ENCODE data around the gene LCN6.
A peak's percentile ranks its signal among the peaks of the same experiment; 100 is the strongest.

The LCN6 gene

GRCh38 chr9:136741883-136742571 lies 6.3 kb downstream of the LCN6 start:
- DNase-seq = peak; percentile 31

- no peak for DNase-seq
Measured at GRCh38 chr9:136740971-136741882, 7.1 kb downstream of the LCN6 start.

DNA sequence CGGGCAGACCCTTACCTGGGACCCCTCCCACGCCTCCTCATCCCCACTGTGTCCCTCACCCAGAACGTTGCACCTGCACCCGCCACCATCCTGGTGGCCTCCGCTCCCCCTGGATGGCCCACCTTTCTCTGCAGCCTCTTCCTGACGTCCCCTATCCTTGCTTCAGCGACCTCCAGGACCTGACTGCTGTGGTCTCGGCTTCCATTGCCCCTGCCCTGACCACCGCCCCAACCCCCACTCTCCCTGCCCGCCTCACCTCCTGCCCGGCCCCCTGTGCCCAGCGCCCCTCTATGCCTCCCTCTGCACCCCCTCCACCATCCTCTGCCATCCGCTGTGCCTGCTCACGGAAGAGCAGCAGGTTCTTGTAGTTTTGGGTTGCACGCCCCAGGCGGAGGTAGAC lies 7.8 kb downstream of the LCN6 start:
- no peak for DNase-seq

- DNase-seq = no peak
Measured at GRCh38 chr9:136740069-136740468, 8.3 kb downstream of the LCN6 start.

DNA sequence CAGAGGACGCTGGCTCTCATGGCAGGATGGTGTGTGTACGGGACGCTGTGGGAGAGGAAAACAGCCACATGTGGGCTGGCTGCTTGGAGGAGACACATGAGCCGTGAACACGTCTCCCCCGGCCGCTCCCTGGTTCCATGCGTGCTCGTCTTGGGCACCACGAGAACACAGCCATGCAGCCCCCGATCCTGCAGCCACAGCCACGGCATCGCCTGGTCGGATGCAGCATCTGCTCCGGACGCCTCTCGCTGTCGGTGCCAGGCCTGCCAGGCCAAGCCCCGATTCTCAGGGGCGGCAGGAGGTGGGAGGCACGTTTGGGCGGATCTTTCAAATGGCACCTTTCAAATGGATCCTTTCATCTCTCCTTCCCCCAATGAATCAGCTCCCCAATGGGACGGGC lies 8.8 kb downstream of the LCN6 start:
- DNase-seq = no peak

DNA sequence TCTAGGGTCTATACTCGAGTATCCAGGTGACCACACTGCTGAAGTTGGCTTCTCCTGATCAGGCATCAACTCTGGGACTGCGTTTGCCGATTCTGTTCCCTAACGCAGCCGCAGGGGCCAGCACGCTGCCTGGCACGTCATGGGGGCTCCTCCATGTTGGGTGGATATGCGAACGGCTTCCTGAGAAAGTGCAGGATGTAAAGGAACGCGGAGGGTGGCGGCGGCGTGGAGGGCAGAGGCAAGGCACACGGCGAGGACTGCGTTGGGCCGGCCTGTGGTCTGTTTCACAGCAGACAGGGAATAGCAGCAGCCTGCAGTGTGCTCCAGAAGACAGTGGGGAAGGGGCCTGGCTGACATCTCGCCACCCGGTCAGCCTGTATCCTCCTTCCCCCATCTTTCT lies 9.4 kb downstream of the LCN6 start:
- no peak for DNase-seq

GRCh38 chr9:136735812-136736480 lies 12.4 kb downstream of the LCN6 start:
- no peak for DNase-seq

DNA sequence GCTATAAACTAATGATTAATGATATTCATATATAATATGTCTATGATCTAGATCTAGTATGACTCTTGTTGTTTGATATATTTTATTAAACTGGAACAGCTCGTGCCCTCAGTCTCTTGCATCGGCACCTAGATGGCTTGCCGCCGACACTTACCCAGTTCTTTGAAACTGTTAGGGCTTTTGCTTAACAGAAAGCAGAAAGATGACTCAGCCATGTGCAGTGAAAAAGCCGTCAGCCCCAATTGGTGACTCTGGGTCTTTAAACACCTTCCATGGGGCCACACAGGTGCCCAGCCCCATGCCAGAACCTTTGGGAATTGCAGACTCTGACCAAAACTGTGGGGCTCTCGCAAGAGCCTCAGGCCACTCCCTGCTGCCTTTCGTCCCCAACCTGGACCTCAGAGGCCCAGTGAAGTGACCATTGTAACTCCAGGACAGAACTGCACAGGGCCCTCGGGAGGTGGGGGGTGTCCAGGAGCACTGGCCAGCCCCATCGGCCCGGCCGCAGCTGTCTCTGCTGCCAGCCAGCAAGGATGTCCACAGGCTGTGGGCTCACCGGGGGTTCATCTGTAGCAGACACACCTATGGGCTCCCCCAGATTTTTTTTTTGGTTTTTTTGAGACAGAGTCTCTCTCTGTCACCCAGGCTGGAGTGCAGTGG lies 13.4 kb downstream of the LCN6 start:
- no peak for DNase-seq

DNA sequence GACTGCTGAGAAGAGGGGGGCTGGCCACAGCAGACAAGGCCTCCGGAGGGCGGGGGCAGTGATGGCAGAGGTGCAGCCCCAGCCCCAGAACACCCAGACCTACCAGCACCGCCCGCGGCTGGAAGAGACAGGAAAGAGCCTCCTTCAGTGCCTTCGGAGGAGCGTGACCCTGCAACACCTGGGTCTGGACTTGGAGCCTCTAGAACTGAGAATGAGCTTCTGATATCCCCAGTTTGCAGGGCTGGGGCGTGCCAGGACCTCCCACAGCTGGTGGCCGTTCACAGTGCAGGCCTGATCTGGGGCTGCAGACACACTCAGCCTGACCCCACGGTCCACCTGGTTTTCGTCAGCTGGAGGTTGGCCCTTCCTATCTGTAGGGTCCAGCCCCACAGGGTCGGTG lies 14.7 kb downstream of the LCN6 start:
- no peak for DNase-seq

- no peak for DNase-seq
Measured at GRCh38 chr9:136732444-136733178, 15.7 kb downstream of the LCN6 start.

DNA sequence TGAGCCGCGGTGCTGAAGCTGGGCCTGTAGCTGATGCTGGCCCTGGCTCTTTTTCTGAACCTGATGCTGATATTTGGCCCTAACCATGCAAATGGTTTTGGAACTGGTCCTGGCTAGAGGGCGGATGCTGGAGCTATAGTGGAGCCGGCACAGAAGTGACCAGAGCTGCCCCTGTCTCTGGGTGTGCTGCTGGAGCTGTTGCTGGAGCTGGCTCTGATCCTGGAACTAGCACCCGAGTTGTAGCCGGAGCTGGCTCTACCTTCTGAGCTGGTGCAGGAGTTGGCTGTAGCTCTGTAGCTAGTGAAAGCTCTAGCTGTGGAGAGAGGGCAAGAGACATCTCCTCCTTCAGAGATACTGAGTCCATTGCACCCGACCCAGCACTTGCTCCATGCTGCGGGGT lies 18.4 kb downstream of the LCN6 start:
- DNase-seq = no peak

GRCh38 chr9:136729144-136729543 lies 19.2 kb downstream of the LCN6 start:
- DNase-seq = no peak

GRCh38 chr9:136728548-136729123 lies 19.7 kb downstream of the LCN6 start:
- peak; percentile 23 for DNase-seq

DNA sequence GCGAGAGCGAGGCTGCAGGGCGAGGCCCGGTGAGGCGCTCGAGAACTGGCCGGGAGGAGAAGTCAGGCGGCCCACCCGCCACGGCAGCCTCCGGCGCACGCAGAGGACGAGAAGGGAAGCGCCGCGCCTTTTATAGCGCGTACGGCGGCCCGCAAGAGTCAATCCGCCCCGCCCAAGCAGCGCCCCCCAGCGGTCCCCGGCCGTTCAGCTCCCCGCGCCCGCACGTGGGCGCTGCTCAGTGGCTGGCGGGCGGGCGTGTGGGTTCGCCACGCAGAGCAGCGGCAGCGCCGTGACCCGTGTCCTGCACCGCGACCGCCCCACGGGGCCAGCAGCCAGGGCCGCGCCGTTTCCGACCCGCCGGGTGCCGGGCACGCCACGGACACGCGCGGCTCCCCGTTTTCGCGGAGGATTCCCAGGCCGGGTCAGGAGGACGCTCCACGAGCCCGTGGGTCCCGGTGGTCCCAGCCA lies 20.2 kb downstream of the LCN6 start:
- DNase-seq = peak; percentile 94

- peak; percentile 55 for DNase-seq
Measured at GRCh38 chr9:136726631-136727191, 21.6 kb downstream of the LCN6 start.

DNA sequence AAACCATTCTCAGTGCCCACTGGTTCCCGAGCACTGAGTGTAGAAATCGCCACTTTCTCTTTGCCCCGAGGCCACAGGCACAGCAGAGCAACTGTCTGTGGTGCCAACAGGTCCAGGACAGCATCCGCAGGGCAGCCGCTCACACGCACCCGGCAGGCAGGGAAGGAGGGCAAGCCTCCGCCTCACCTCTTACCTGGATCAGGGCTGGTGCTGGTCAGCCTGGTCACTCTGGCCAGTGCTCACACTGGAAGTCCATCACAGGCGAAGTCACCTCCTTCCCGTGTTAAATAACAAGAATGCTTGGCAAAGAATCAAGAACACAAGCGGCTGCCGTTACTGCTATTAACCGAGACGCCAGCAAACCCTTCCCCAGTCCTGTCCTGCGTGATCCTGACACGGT lies 22.2 kb downstream of the LCN6 start:
- DNase-seq = no peak

DNA sequence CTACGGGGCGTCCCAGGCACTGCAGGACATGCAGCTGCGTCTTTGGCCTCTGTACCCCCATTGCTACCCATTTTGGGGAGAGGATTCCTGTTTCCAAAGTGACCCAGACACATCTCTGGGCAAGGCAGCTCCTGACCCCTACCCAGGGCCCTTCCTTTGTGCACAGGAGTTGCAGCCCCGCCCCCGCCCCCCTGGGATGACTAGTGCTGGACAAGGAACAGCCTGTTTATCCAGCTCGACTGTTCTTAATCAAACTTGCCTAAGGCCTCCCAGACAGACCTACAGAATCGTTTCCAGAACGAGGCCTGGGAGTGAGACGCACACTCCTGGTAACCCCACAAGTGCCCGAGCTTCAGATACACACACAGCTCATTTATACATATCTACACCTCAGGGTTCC lies 22.7 kb downstream of the LCN6 start:
- DNase-seq = no peak

GRCh38 chr9:136724772-136725171 lies 23.6 kb downstream of the LCN6 start:
- no peak for DNase-seq

GRCh38 chr9:136723989-136724388 lies 24.3 kb downstream of the LCN6 start:
- DNase-seq = no peak

DNA sequence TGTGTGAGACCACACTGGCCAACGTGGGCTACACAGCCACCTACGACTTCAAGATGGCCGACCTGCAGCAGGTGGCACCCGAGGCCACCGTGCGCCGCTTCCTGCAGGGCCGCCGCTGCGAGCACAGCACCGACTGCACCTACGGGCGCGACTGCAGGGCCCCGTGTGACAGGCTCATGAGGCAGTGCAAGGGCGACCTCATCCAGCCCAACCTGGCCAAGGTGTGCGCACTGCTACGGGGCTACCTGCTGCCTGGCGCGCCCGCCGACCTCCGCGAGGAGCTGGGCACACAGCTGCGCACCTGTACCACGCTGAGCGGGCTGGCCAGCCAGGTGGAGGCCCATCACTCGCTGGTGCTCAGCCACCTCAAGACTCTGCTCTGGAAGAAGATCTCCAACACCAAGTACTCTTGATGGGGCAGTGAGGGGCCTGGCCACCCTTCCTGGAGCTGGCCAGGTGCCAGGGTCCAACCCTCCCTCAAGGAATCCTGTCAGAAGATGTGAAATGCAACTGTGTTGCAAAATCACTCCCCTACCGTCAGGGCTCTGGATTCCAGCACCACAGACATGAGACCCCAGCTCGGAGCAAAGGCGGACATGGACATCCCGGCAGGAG lies 24.9 kb downstream of the LCN6 start:
- no peak for DNase-seq

- no peak for DNase-seq
Measured at GRCh38 chr9:136722969-136723356, 25.4 kb downstream of the LCN6 start.

Data from suppressor macrophage treated with lipopolysaccharide for 4 hours (primary cell).